ENCODE results near the gene CASP10.
"Not testable (repeated sequence)": the region's sequence is repeated elsewhere in the genome, so short reads cannot be mapped to it uniquely, and the experiment has no call there.

Gene CASP10

GRCh38 chr2:201154615-201155399 is 28.1 kb upstream of the CASP10 start:
- H3K4me3 ChIP-seq (ENCODE audit: low read depth, low read length) = no peak overlapping the region

- H3K4me3 ChIP-seq (ENCODE audit: low read depth, low read length) = no peak overlapping the region
Measured at GRCh38 chr2:201156036-201156435, 26.9 kb upstream of the CASP10 start.

- no peak overlapping the region for H3K4me3 ChIP-seq (ENCODE audit: low read depth, low read length)
Measured at GRCh38 chr2:201156640-201157039, 26.3 kb upstream of the CASP10 start.

GRCh38 chr2:201157694-201158093 is 25.2 kb upstream of the CASP10 start:
- no peak overlapping the region for H3K4me3 ChIP-seq (ENCODE audit: low read depth, low read length)

- H3K4me3 ChIP-seq (ENCODE audit: low read depth, low read length) = no peak overlapping the region
Measured at GRCh38 chr2:201158111-201158929, 24.6 kb upstream of the CASP10 start.

GRCh38 chr2:201164166-201164565 is 18.8 kb upstream of the CASP10 start:
- H3K4me3 ChIP-seq (ENCODE audit: low read depth, low read length) = no peak overlapping the region

GRCh38 chr2:201167546-201167945 is 15.4 kb upstream of the CASP10 start:
- no peak overlapping the region for H3K4me3 ChIP-seq (ENCODE audit: low read depth, low read length)

- not testable (repeated sequence) for H3K4me3 ChIP-seq (ENCODE audit: low read depth, low read length)
Measured at GRCh38 chr2:201168496-201168895, 14.4 kb upstream of the CASP10 start.

- H3K4me3 ChIP-seq (ENCODE audit: low read depth, low read length) = no peak overlapping the region
Measured at GRCh38 chr2:201171259-201171814, 11.6 kb upstream of the CASP10 start.

GRCh38 chr2:201172279-201172678 is 10.7 kb upstream of the CASP10 start:
- no peak overlapping the region for H3K4me3 ChIP-seq (ENCODE audit: low read depth, low read length)

- no peak overlapping the region for H3K4me3 ChIP-seq (ENCODE audit: low read depth, low read length)
Measured at GRCh38 chr2:201174687-201175086, 8.3 kb upstream of the CASP10 start.

- H3K4me3 ChIP-seq (ENCODE audit: low read depth, low read length) = no peak overlapping the region
Measured at GRCh38 chr2:201176081-201176481, 6.9 kb upstream of the CASP10 start.

- H3K4me3 ChIP-seq (ENCODE audit: low read depth, low read length) = no peak overlapping the region
Measured at GRCh38 chr2:201180010-201180409, 2.9 kb upstream of the CASP10 start.

GRCh38 chr2:201183365-201183727 is 405 bp downstream of the CASP10 start:
- peak overlapping the region; percentile 9 for H3K4me3 ChIP-seq (ENCODE audit: low read depth, low read length)

GRCh38 chr2:201183835-201184234 is 894 bp downstream of the CASP10 start:
- not testable (repeated sequence) for H3K4me3 ChIP-seq (ENCODE audit: low read depth, low read length)

- not testable (repeated sequence) for H3K4me3 ChIP-seq (ENCODE audit: low read depth, low read length)
Measured at GRCh38 chr2:201184248-201184647, 1.3 kb downstream of the CASP10 start.

GRCh38 chr2:201185863-201186262 is 2.9 kb downstream of the CASP10 start:
- no peak overlapping the region for H3K4me3 ChIP-seq (ENCODE audit: low read depth, low read length)

GRCh38 chr2:201186982-201187381 is 4.0 kb downstream of the CASP10 start:
- H3K4me3 ChIP-seq (ENCODE audit: low read depth, low read length) = no peak overlapping the region

- H3K4me3 ChIP-seq (ENCODE audit: low read depth, low read length) = no peak overlapping the region
Measured at GRCh38 chr2:201188449-201188848, 5.5 kb downstream of the CASP10 start.

GRCh38 chr2:201191132-201191875 is 8.4 kb downstream of the CASP10 start:
- no peak overlapping the region for H3K4me3 ChIP-seq (ENCODE audit: low read depth, low read length)

- no peak overlapping the region for H3K4me3 ChIP-seq (ENCODE audit: low read depth, low read length)
Measured at GRCh38 chr2:201194097-201194496, 11.2 kb downstream of the CASP10 start.

Measured in iPS-11a (cell line).